Ishikawa (cell line): ENCODE data around the gene PIAS4.
A peak's percentile ranks its signal among the peaks of the same experiment; 100 is the strongest.

ENCODE experiments used
- CEBPB ChIP-seq: IDR thresholded peaks from 2 replicates; pipeline ENCODE4 v1.6.1; 2012
- CREB1 ChIP-seq: IDR thresholded peaks from 2 replicates; pipeline ENCODE4 v1.6.1; 2012; ENCODE audit warnings: low read depth
- EGR1 ChIP-seq: IDR thresholded peaks from 2 replicates; pipeline ENCODE4 v1.6.1; 2012
- EP300 ChIP-seq: IDR thresholded peaks from 2 replicates; pipeline ENCODE4 v1.6.1; 2012; ENCODE audit warnings: borderline replicate concordance
- FOXM1 ChIP-seq: IDR thresholded peaks from 2 replicates; pipeline ENCODE4 v1.6.1; 2012; ENCODE audit warnings: low read depth, borderline replicate concordance
- NFIC ChIP-seq: IDR thresholded peaks from 2 replicates; pipeline ENCODE4 v1.6.1; 2012
- RAD21 ChIP-seq: IDR thresholded peaks from 2 replicates; pipeline ENCODE4 v1.6.1; 2012; ENCODE audit warnings: low read depth
- TAF1 ChIP-seq: IDR thresholded peaks from 2 replicates; pipeline ENCODE4 v1.6.1; 2012; ENCODE audit warnings: low read depth, mild to moderate bottlenecking
- TCF12 ChIP-seq: IDR thresholded peaks from 2 replicates; pipeline ENCODE4 v1.6.1; 2012; ENCODE audit warnings: low read depth
- TEAD4 ChIP-seq: IDR thresholded peaks from 2 replicates; pipeline ENCODE4 v1.6.1; 2012
- YY1 ChIP-seq: IDR thresholded peaks from 2 replicates; pipeline ENCODE4 v1.6.1; 2012; ENCODE audit warnings: low read depth
- ZBTB7A ChIP-seq: IDR thresholded peaks from 2 replicates; pipeline ENCODE4 v1.6.1; 2012; ENCODE audit warnings: low read depth
- TF ChIP-seq, protein P1 (sequence below): IDR thresholded peaks from 2 replicates; pipeline ENCODE4 v1.6.1; 2012
- TF ChIP-seq, protein P2 (sequence below): IDR thresholded peaks from 2 replicates; pipeline ENCODE4 v1.6.1; 2012; ENCODE audit warnings: low read depth, mild to moderate bottlenecking
- TF ChIP-seq, protein P3 (sequence below): IDR thresholded peaks from 2 replicates; pipeline ENCODE4 v1.6.1; 2012

The PIAS4 gene

DNA sequence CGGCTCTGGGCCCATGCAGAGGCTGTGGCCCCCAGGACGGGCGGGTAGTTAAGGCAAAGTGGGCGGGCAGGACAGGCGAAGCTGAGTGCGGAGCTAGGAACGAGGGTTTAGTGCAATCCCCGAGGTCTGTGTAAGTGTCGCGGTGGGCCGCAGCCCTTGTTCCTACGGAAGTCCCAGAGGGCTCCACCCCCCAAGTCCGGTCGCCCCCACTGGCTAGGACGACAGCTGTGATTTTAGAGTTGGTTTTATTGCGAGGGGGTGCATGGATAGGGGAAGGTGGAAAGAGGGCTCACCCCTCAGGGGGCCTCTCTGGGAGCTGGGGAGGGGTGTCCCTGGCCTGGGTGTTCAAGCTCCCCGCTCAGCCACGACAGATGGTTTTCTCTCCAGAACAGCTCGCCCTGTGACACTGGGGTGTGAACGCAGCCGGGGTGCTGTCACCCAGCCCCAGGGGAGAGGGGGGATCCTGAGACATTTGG is 37.5 kb downstream of the PIAS4 start:
- TF ChIP-seq EGR1 (no peak), FOXM1 (no peak), TCF12 (no peak), RAD21 (no peak)

DNA sequence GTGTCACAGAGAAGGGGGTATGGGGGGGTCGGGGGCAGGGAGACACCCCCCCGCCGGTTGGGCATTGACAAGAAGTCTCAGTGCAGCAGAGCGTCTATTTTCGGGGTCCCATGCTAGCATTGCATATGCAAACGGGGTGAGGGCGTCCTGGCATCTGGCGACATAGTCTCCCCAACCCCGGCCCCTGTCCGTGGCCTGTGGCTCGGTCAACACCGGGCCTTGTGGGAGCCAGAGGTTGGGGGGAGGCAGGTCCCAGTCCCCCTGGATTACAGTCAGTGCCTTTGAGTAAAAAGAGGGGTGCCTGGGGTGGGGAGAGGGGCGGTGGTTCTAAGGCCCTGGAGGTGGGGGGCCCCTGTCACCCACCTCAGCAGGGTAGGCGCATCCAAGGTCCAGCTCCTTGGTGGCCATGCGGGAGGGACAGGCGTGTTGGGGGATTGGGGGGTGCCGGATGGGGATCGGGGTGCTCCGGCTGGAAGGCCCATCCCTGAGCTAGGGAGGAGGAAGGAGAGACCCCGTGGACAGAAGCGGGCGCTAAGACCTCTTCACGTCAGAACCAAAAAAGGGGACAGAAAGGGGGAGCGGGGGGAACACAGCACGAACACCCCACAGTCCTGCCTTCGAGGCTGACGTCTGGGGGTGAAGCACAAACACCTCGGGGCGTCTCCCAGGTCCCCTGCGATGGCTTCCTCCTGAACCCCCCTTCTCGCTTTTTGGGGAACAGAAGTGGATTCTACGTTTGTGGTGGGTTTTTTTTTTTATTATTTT is 38.2 kb downstream of the PIAS4 start:
- TF ChIP-seq NFIC (no peak), TCF12 (no peak), TEAD4 (no peak), ZBTB7A (no peak), CEBPB (no peak), EP300 (no peak), EGR1 (no peak), TAF1 (no peak), CREB1 (no peak), YY1 (no peak)
- TF ChIP-seq, protein P1, sequence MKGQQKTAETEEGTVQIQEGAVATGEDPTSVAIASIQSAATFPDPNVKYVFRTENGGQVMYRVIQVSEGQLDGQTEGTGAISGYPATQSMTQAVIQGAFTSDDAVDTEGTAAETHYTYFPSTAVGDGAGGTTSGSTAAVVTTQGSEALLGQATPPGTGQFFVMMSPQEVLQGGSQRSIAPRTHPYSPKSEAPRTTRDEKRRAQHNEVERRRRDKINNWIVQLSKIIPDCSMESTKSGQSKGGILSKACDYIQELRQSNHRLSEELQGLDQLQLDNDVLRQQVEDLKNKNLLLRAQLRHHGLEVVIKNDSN = no peak
- TF ChIP-seq, protein P2, sequence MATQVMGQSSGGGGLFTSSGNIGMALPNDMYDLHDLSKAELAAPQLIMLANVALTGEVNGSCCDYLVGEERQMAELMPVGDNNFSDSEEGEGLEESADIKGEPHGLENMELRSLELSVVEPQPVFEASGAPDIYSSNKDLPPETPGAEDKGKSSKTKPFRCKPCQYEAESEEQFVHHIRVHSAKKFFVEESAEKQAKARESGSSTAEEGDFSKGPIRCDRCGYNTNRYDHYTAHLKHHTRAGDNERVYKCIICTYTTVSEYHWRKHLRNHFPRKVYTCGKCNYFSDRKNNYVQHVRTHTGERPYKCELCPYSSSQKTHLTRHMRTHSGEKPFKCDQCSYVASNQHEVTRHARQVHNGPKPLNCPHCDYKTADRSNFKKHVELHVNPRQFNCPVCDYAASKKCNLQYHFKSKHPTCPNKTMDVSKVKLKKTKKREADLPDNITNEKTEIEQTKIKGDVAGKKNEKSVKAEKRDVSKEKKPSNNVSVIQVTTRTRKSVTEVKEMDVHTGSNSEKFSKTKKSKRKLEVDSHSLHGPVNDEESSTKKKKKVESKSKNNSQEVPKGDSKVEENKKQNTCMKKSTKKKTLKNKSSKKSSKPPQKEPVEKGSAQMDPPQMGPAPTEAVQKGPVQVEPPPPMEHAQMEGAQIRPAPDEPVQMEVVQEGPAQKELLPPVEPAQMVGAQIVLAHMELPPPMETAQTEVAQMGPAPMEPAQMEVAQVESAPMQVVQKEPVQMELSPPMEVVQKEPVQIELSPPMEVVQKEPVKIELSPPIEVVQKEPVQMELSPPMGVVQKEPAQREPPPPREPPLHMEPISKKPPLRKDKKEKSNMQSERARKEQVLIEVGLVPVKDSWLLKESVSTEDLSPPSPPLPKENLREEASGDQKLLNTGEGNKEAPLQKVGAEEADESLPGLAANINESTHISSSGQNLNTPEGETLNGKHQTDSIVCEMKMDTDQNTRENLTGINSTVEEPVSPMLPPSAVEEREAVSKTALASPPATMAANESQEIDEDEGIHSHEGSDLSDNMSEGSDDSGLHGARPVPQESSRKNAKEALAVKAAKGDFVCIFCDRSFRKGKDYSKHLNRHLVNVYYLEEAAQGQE = no peak
- TF ChIP-seq, protein P3, sequence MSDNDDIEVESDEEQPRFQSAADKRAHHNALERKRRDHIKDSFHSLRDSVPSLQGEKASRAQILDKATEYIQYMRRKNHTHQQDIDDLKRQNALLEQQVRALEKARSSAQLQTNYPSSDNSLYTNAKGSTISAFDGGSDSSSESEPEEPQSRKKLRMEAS = no peak

DNA sequence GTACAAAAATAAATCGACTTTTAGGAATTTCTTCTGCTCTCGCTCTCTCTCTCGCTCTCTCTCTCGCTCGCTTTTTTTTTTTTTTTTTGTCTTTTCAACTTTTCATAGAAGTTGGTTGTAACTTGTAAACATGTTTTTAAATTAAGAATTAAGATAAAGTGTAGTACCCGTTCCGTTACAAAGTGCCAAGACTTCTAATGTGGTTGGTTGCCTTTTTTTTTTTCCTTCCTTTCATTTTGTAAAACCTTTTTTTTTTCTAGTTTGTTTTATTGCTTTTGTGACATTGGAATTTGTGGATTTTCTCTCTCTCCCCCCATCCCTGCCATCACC is 38.8 kb downstream of the PIAS4 start:
- no peak for TF ChIP-seq EGR1
- no peak for TF ChIP-seq RAD21
- no peak for TF ChIP-seq TAF1
- no peak for TF ChIP-seq YY1
- TF ChIP-seq NFIC = no peak
- TF ChIP-seq, protein P1 = no peak
- no peak for TF ChIP-seq TEAD4
- TF ChIP-seq CEBPB = no peak
- TF ChIP-seq, protein P2 = no peak
- TF ChIP-seq, protein P3 = no peak
- no peak for TF ChIP-seq ZBTB7A
- TF ChIP-seq CREB1 = no peak
- no peak for TF ChIP-seq FOXM1
- no peak for TF ChIP-seq EP300

DNA sequence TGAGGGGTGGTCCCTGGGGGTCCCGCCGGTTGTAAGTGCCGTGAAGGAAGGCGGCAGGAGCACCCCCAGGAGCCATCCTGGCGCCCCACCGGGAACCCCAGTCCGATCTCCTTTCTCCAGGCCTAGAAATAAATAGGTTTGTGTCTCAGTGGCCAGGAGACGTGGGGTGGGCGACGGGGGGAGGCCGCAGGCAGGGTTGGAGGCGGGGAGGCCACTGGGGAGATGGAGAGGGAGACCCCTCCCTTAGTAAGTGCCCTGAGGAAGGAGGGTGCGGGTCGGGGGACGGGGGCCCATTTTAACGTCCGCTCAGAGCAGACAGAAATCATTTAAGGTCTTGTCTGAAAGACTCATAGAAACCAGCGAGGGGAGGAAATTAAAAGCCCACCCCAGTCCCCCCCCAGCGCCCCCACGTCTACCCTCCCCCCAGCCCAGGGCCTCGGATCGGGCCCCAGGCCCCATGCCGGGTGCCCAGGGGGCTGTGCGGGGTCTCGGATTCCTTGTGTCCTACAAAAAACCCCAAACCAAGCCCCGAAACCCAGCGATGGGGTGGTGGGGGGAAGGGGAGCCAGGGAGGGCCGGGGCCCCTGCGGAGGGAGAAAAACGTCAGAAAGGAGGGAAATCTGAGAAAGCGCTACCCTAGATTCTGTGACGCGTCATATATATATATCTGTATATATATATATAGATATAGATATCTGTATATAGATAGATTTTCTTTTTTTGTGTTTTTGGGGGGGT is 39.6 kb downstream of the PIAS4 start:
- TF ChIP-seq TEAD4 = no peak
- TF ChIP-seq, protein P1 = no peak
- TF ChIP-seq ZBTB7A = 0 out of 2 replicates have a peak, but pooled peaks have one; percentile 11

DNA sequence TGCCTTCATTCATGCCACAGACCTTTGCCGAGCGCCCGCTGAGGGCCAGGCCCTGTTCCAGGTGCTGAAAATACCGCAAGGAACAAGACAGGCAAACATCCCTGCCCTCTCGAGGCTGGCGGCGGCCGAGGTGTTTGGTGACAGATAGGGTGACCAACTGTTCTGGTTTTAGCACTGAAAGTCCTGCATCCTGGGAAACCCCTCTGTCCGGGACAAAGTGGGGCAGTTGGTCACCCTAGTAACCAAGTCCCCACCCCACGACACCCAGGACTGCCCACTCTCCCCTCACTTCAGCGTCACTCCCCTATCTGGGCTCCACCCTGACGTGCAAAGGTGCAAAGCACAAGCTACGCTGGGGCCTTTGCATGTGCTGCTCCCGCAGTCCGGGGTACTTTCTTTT is 41.9 kb downstream of the PIAS4 start:
- no peak for TF ChIP-seq TCF12
- TF ChIP-seq, protein P2 = peak; percentile 70
- TF ChIP-seq TAF1 = no peak
